ENCODE results near the gene MCTP1. TPM values are rescaled to one million over a fixed set of nuclear protein-coding genes. Genes with fewer than 3 reads are reported as not detected.

MCTP1 gene
- total and polyA plus RNA-seq, 4 experiments from 2014 or later, result 0.31 to 0.42 (median 0.39) TPM; not detected in 1

- H3K36me3 ChIP-seq (ENCODE audit: insufficient read depth, low read length), result no peaks in the 10 kb centered on the region
- H3K9me3 ChIP-seq (ENCODE audit: control insufficient read depth in 1 of 2, low read length in 2 of 2), result no peaks in the 10 kb centered on the region
- Mint-ChIP-seq H3K9me3 (peaks cover 0 to 11% (median 2%) of the 10 kb centered on the region in 8 donors), H3K4me3 (no peak overlapping the region), H3K27me3 (no peaks in the 10 kb centered on the region), H3K36me3 (no peaks in the 10 kb centered on the region), H3K27ac (no peak overlapping the region), H3K4me1 (no peaks in the 10 kb centered on the region)
- H3K4me3 ChIP-seq (ENCODE audit: low read length in 2 of 2), result no peak overlapping the region
- H3K27ac ChIP-seq (ENCODE audit: low read depth, low read length), result no peak overlapping the region
- CTCF ChIA-PET (ENCODE audit: partially characterized antibody), result no interaction called here
- DNase-seq, result no peak
- H3K4me1 ChIP-seq (ENCODE audit: insufficient read depth, low read length), result no peaks in the 10 kb centered on the region
- intact Hi-C loops (cut with micrococcal nuclease), result no loop called here
- POLR2A ChIA-PET (ENCODE audit: partially characterized antibody), result no interaction called here
- no peaks in the 10 kb centered on the region for H3K27me3 ChIP-seq (ENCODE audit: insufficient read depth, low read length)
These were observed 160.2 kb downstream of the MCTP1 start for GRCh38 chr5:95124731-95125130.

DNA sequence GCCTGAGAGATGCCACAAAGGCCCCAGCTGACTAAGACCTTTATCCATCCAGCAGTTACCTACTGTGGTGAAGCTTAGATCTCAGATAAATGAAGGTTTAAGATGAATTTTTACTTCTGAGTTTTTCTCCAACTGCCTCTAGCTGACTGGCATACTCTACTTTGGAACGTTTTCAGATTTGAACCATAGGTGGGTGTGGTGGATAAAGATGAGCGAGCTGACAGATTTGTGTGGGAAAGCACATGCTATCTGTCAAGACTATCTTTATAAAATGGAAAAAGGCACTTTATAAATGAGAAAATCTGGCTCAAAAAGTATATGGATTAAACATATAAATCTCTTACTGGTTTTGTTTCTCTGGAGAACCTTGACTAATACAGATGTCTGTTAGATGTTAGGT, 160.8 kb downstream of the MCTP1 start:
- H3K27ac ChIP-seq (ENCODE audit: low read depth, low read length), result no peak overlapping the region
- CTCF ChIA-PET (ENCODE audit: partially characterized antibody), result no interaction called here
- intact Hi-C loops (cut with micrococcal nuclease), result no loop called here
- no peaks in the 10 kb centered on the region for H3K4me1 ChIP-seq (ENCODE audit: insufficient read depth, low read length)
- H3K27me3 ChIP-seq (ENCODE audit: insufficient read depth, low read length), result no peaks in the 10 kb centered on the region
- no peaks in the 10 kb centered on the region for H3K4me1 Mint-ChIP-seq
- peaks cover 0 to 8% (median 2%) of the 10 kb centered on the region in 8 donors for H3K9me3 Mint-ChIP-seq
- POLR2A ChIA-PET (ENCODE audit: partially characterized antibody), result no interaction called here
- no peak for DNase-seq
- no peak overlapping the region for H3K4me3 Mint-ChIP-seq
- no peaks in the 10 kb centered on the region for H3K27me3 Mint-ChIP-seq
- no peak overlapping the region for H3K27ac Mint-ChIP-seq
- H3K36me3 Mint-ChIP-seq, result no peaks in the 10 kb centered on the region
- H3K4me3 ChIP-seq (ENCODE audit: low read length in 2 of 2), result no peak overlapping the region
- no peaks in the 10 kb centered on the region for H3K9me3 ChIP-seq (ENCODE audit: control insufficient read depth in 1 of 2, low read length in 2 of 2)
- no peaks in the 10 kb centered on the region for H3K36me3 ChIP-seq (ENCODE audit: insufficient read depth, low read length)

GRCh38 chr5:95114902-95115301, 170.0 kb downstream of the MCTP1 start:
- Histone ChIP-seq H3K27ac (ENCODE audit: low read depth, low read length) (no peak overlapping the region), H3K9me3 (ENCODE audit: control insufficient read depth in 1 of 2, low read length in 2 of 2) (no peaks in the 10 kb centered on the region), H3K36me3 (ENCODE audit: insufficient read depth, low read length) (no peaks in the 10 kb centered on the region), H3K4me3 (ENCODE audit: low read length in 2 of 2) (no peak overlapping the region), H3K27me3 (ENCODE audit: insufficient read depth, low read length) (no peaks in the 10 kb centered on the region), H3K4me1 (ENCODE audit: insufficient read depth, low read length) (no peaks in the 10 kb centered on the region)
- Mint-ChIP-seq H3K9me3 (peaks cover 0 to 6% (median 4%) of the 10 kb centered on the region in 8 donors), H3K4me3 (no peak overlapping the region), H3K4me1 (no peaks in the 10 kb centered on the region), H3K27ac (no peak overlapping the region), H3K27me3 (no peaks in the 10 kb centered on the region), H3K36me3 (no peaks in the 10 kb centered on the region)
- CTCF ChIA-PET (ENCODE audit: partially characterized antibody), result no interaction called here
- DNase-seq, result no peak
- POLR2A ChIA-PET (ENCODE audit: partially characterized antibody), result no interaction called here
- intact Hi-C loops (cut with micrococcal nuclease), result no loop called here

DNA sequence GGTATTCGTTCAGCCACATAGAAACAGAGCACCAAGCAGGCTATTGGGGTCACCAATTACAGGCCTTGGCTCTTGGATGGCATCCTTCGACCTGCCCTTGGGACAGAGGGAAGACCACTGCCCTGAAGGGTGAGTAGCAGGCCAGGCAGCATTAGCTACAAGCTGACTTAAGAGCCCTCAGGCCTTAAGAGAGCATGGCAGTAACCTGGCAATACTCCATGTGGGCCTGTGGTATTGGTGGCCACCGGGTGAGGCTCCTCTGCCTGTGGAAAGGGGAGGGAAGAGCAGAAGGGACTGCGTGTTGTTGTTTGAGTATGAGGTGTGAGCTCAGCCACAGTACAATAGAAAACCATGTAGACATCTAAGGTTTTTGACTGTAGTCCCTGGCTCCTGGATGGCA, 170.6 kb downstream of the MCTP1 start:
- Histone ChIP-seq H3K4me1 (ENCODE audit: insufficient read depth, low read length) (no peaks in the 10 kb centered on the region), H3K27me3 (ENCODE audit: insufficient read depth, low read length) (no peaks in the 10 kb centered on the region), H3K27ac (ENCODE audit: low read depth, low read length) (no peak overlapping the region), H3K9me3 (ENCODE audit: control insufficient read depth in 1 of 2, low read length in 2 of 2) (no peaks in the 10 kb centered on the region), H3K4me3 (ENCODE audit: low read length in 2 of 2) (no peak overlapping the region), H3K36me3 (ENCODE audit: insufficient read depth, low read length) (no peaks in the 10 kb centered on the region)
- DNase-seq, result no peak
- Mint-ChIP-seq H3K27ac (no peak overlapping the region), H3K4me3 (no peak overlapping the region), H3K9me3 (peaks cover 0 to 6% (median 4%) of the 10 kb centered on the region in 8 donors), H3K36me3 (no peaks in the 10 kb centered on the region), H3K4me1 (no peaks in the 10 kb centered on the region), H3K27me3 (no peaks in the 10 kb centered on the region)
- POLR2A ChIA-PET (ENCODE audit: partially characterized antibody), result no interaction called here
- CTCF ChIA-PET (ENCODE audit: partially characterized antibody), result no interaction called here
- intact Hi-C loops (cut with micrococcal nuclease), result no loop called here

DNA sequence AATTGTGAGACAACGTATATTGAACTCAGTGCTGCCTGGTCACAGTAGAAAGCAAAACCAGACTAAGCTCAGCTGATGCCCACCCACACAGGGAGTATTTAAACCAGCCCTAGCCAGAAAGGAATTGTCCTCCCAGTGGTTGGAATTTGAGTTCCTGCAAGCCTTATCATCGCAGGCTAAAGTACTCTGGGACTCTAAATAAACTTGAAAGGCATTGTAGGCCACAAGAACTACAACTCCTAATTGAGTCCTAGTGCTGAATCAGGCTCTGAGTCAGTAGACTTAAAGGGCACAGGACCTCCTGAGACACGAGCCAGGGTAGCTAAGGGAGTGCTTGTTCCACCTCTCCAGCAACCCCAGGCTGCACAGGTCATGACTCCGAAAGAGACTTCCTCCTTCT, 171.4 kb downstream of the MCTP1 start:
- DNase-seq, result no peak
- CTCF ChIA-PET (ENCODE audit: partially characterized antibody), result no interaction called here
- peaks cover 0 to 6% (median 3%) of the 10 kb centered on the region in 8 donors for H3K9me3 Mint-ChIP-seq
- H3K27me3 Mint-ChIP-seq, result no peaks in the 10 kb centered on the region
- H3K4me1 Mint-ChIP-seq, result no peaks in the 10 kb centered on the region
- H3K4me3 Mint-ChIP-seq, result no peak overlapping the region
- Histone ChIP-seq H3K4me1 (ENCODE audit: insufficient read depth, low read length) (no peaks in the 10 kb centered on the region), H3K36me3 (ENCODE audit: insufficient read depth, low read length) (no peaks in the 10 kb centered on the region), H3K4me3 (ENCODE audit: low read length in 2 of 2) (no peak overlapping the region), H3K9me3 (ENCODE audit: control insufficient read depth in 1 of 2, low read length in 2 of 2) (no peaks in the 10 kb centered on the region), H3K27me3 (ENCODE audit: insufficient read depth, low read length) (no peaks in the 10 kb centered on the region), H3K27ac (ENCODE audit: low read depth, low read length) (no peak overlapping the region)
- no peaks in the 10 kb centered on the region for H3K36me3 Mint-ChIP-seq
- intact Hi-C loops (cut with micrococcal nuclease), result no loop called here
- H3K27ac Mint-ChIP-seq, result no peak overlapping the region
- POLR2A ChIA-PET (ENCODE audit: partially characterized antibody), result no interaction called here

DNA sequence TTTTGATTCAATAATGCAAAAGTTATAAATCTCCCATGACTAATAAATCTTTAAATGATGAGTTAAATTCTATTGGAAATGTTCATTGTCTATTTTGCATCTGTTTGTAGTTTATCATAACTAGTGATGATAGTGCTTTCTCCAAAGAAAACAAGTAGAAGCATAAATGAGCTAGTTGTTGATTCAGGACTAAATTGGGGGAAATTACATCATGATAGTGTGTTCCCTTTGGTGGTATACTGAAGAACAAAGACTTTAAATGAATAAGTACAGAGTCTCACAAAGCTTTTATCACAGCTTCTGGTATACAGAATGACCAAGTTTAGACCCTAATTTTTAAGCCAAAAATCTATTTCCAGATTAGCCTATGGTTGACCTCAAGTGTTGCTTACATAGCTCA, 173.8 kb downstream of the MCTP1 start:
- no peak for DNase-seq
- intact Hi-C loops (cut with micrococcal nuclease), result no loop called here
- Mint-ChIP-seq H3K4me1 (no peaks in the 10 kb centered on the region), H3K4me3 (no peak overlapping the region), H3K27ac (no peak overlapping the region), H3K9me3 (peaks cover 0 to 6% (median 0%) of the 10 kb centered on the region in 8 donors), H3K36me3 (no peaks in the 10 kb centered on the region), H3K27me3 (no peaks in the 10 kb centered on the region)
- H3K4me1 ChIP-seq (ENCODE audit: insufficient read depth, low read length), result no peaks in the 10 kb centered on the region
- no peaks in the 10 kb centered on the region for H3K27me3 ChIP-seq (ENCODE audit: insufficient read depth, low read length)
- CTCF ChIA-PET (ENCODE audit: partially characterized antibody), result no interaction called here
- no peak overlapping the region for H3K27ac ChIP-seq (ENCODE audit: low read depth, low read length)
- POLR2A ChIA-PET (ENCODE audit: partially characterized antibody), result no interaction called here
- H3K4me3 ChIP-seq (ENCODE audit: low read length in 2 of 2), result no peak overlapping the region
- H3K36me3 ChIP-seq (ENCODE audit: insufficient read depth, low read length), result no peaks in the 10 kb centered on the region
- no peaks in the 10 kb centered on the region for H3K9me3 ChIP-seq (ENCODE audit: control insufficient read depth in 1 of 2, low read length in 2 of 2)

DNA sequence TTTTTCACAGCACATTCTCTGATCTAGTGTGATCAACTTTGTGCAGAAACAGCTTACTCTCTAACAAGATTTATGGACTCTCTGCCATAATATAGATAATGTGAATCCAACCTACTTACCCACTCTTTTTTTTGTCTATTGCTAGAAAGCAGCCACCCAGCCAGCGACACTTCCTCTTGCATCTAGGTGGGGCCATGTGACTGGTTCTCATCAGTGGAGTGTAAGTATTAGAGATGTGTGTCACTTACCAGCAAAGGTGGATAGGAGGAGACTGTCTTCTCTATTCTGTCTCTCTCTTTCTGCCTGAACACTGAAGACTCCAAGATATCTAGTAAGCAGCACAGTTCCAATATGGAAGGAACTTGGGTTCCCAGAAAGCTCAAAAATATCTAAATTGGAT, 174.8 kb downstream of the MCTP1 start:
- intact Hi-C loops (cut with micrococcal nuclease), result no loop called here
- no peak for DNase-seq
- Histone ChIP-seq H3K27me3 (ENCODE audit: insufficient read depth, low read length) (no peaks in the 10 kb centered on the region), H3K4me3 (ENCODE audit: low read length in 2 of 2) (no peak overlapping the region), H3K27ac (ENCODE audit: low read depth, low read length) (no peak overlapping the region), H3K36me3 (ENCODE audit: insufficient read depth, low read length) (no peaks in the 10 kb centered on the region), H3K4me1 (ENCODE audit: insufficient read depth, low read length) (no peaks in the 10 kb centered on the region), H3K9me3 (ENCODE audit: control insufficient read depth in 1 of 2, low read length in 2 of 2) (no peaks in the 10 kb centered on the region)
- Mint-ChIP-seq H3K27me3 (no peaks in the 10 kb centered on the region), H3K27ac (no peak overlapping the region), H3K4me1 (no peaks in the 10 kb centered on the region), H3K36me3 (no peaks in the 10 kb centered on the region), H3K9me3 (peaks cover 0 to 2% (median 0%) of the 10 kb centered on the region in 8 donors), H3K4me3 (no peak overlapping the region)
- POLR2A ChIA-PET (ENCODE audit: partially characterized antibody), result no interaction called here
- CTCF ChIA-PET (ENCODE audit: partially characterized antibody), result no interaction called here

DNA sequence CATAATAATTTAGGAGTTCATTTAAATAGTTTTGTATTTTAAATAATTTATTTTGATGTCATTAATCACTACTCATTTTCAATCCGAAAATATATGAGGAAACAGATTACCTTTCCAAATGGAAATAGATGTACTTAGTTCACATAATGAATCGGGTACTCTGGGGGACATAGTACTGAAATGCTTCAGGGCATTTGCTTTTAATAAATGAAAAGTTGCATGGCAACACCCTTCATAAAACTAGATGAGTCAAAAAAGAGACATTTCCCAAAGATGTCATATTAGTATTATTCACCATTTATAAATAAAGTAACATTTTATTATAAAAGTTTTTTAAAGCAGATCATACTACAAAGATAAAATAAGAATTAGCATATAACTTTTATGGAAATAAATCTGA, 177.8 kb downstream of the MCTP1 start:
- Histone ChIP-seq H3K9me3 (ENCODE audit: control insufficient read depth in 1 of 2, low read length in 2 of 2) (no peaks in the 10 kb centered on the region), H3K36me3 (ENCODE audit: insufficient read depth, low read length) (no peaks in the 10 kb centered on the region), H3K4me3 (ENCODE audit: low read length in 2 of 2) (no peak overlapping the region), H3K27me3 (ENCODE audit: insufficient read depth, low read length) (no peaks in the 10 kb centered on the region), H3K27ac (ENCODE audit: low read depth, low read length) (no peak overlapping the region), H3K4me1 (ENCODE audit: insufficient read depth, low read length) (no peaks in the 10 kb centered on the region)
- intact Hi-C loops (cut with micrococcal nuclease), result no loop called here
- peaks cover 0 to 2% (median 0%) of the 10 kb centered on the region in 8 donors for H3K9me3 Mint-ChIP-seq
- DNase-seq, result no peak
- ChIA-PET CTCF (ENCODE audit: partially characterized antibody) (no interaction called here), POLR2A (ENCODE audit: partially characterized antibody) (no interaction called here)
- H3K36me3 Mint-ChIP-seq, result no peaks in the 10 kb centered on the region
- H3K4me3 Mint-ChIP-seq, result no peak overlapping the region
- no peaks in the 10 kb centered on the region for H3K27me3 Mint-ChIP-seq
- H3K27ac Mint-ChIP-seq, result no peak overlapping the region
- no peaks in the 10 kb centered on the region for H3K4me1 Mint-ChIP-seq

All from CD4-positive, alpha-beta memory T cell (primary cell).